Heart left ventricle (tissue), 16 donors: ENCODE results near the gene ZNG1B. TPM values are rescaled to one million over a fixed set of nuclear protein-coding genes. Genes with fewer than 3 reads are reported as not detected.
"Not testable (repeated sequence)": the region's sequence is repeated elsewhere in the genome, so short reads cannot be mapped to it uniquely, and the experiment has no call there.

Source experiments
- ATAC-seq, 4 donors: fragments of 200-7000 bp; cut with Tn5 transposase; one replicate each; pipeline ENCODE4 v1.9.1; 2020 to 2022; ENCODE audit warnings: moderate library complexity in 4 of 4, mild to moderate bottlenecking in 3 of 4, moderate number of reproducible peaks in 1 of 4
- DNase-seq, 5 donors: peaks; one replicate each; pipeline ENCODE4 v3.0.0-alpha.2; 2020
- H3K27ac ChIP-seq, 12 donors: fragments of 200-600 bp; sonication (generic) in 4 of 12; one replicate each; pipeline versions ENCODE4 v1.5.0 to v1.8.0; 2016 to 2022; ENCODE audit warnings: mild to moderate bottlenecking in 2 of 12
- H3K27me3 ChIP-seq, 9 donors: fragments of 200-600 bp; sonication (generic) in 2 of 9; one replicate each; pipeline versions ENCODE4 v1.5.1 to v1.8.0; 2016 to 2022; ENCODE audit warnings: mild to moderate bottlenecking in 3 of 9
- H3K36me3 ChIP-seq, 9 donors: fragments of 200-600 bp; sonication (generic) in 2 of 9; one replicate each; pipeline versions ENCODE4 v1.5.0 to v1.8.0; 2018 to 2022; ENCODE audit warnings: mild to moderate bottlenecking in 2 of 9
- H3K4me1 ChIP-seq, 12 donors: fragments of 200-600 bp; sonication (generic) in 4 of 12; one replicate each; pipeline versions ENCODE4 v1.5.0 to v1.8.0; 2016 to 2022; ENCODE audit warnings: mild to moderate bottlenecking in 3 of 12
- H3K4me3 ChIP-seq, 12 donors: fragments of 200-600 bp; sonication (generic) in 4 of 12; one replicate each; pipeline versions ENCODE4 v1.5.0 to v1.8.0; 2017 to 2022; ENCODE audit warnings: mild to moderate bottlenecking in 9 of 12, moderate library complexity in 4 of 12
- H3K9me3 ChIP-seq, 12 donors: fragments of 200-600 bp; sonication (generic) in 4 of 12; one replicate each; pipeline versions ENCODE4 v1.5.0 to v1.8.0; 2016 to 2022; ENCODE audit warnings: mild to moderate bottlenecking in 1 of 12
- CTCF ChIP-seq, 12 donors: fragments of 200-600 bp; sonication (generic) in 4 of 12; IDR thresholded peaks; one replicate each; pipeline versions ENCODE4 v1.5.0 to v1.8.0; 2018 to 2022; ENCODE audit warnings: antibody characterized with exemption in 12 of 12, mild to moderate bottlenecking in 5 of 12
- WGBS, 4 donors: extraction: QIAGEN DNeasy Blood & Tissue Kit in 2 of 4; methylation state at CpG; one replicate each; pipeline versions ENCODE4 v1.1.5 to v1.1.7; 2013 to 2018; 5-methylcytosine and 5-hydroxymethylcytosine counted together
- intact Hi-C, 10 donors: fragments of 100-400 bp; cut with DNase I; formaldehyde crosslinking; loops; one replicate each; pipeline versions ENCODE4 v1.11.1 to v1.14.2; 2022
- polyA plus RNA-seq, 2 donors: library from polyadenylated mRNA; stranded (reverse); fragments of 200-250 nt; gene quantifications; one replicate each; pipeline ENCODE4 v1.2.3, GENCODE V29; 2013
- total RNA-seq, 9 donors: library from RNA; depleted of rRNA in 2 of 9; stranded (reverse); fragments of >200 nt in 2 of 9; fragmentation: NEBNext Ultra II Directional in 3 of 9; extraction: Animal tissue kit (Norgen Biotek cat#: 25700) in 3 of 9; gene quantifications; one replicate each; pipeline versions ENCODE4 v1.1.0 to v1.2.4, GENCODE V29; 2016 to 2023
- donor health status: ischemic (EF 13 %, LVEDD 7.1; RV severe dilation, severe dysfunction).
- donor health status: healthy with polysubstance abuse.
- donor health status: DM: no; HTN: yes; CAD: no.
- donor health status: DM: no; HTN: no; CAD: no.
- donor health status: ischemic (EF 25% LVEDD 6.9; RV normal size, moderate dysfunction).
- donor health status: ischemic (EF 25% LVEDD 5.7; RV mildly dilated, moderate dysfunction).
- donor health status: healthy.
- donor health status: DM: yes; HTN: yes; CAD: no.
- donor health status: ischemic (EF 35%, LVEDD 5.7; RV mildly dilated, moderate dysfunction).
- donor health status: nonischemic (EF 11% LVEDD 7.7; RV severe dilation, severe dysfunction).
- donor health status: DM: yes; HTN: yes; CAD: no.
- donor health status: PGD.
- donor health status: ischemic (EF 29% LVEDD 5.4; RV normal size, mild dysfunction).
- donor health status: nonischemic (EF 23%, LVEDD 6.1; RV moderate dilation, normal function).

Gene ZNG1B
- total and polyA plus RNA-seq, 11 donors, result 14.1 to 58.8 (median 31.5) TPM

GRCh38 chr2:113527350-113528045, 90.0 kb downstream of the ZNG1B start:
- DNase-seq, H3K36me3 ChIP-seq, H3K4me1 ChIP-seq, intact Hi-C loops, H3K4me3 ChIP-seq, H3K9me3 ChIP-seq, H3K27ac ChIP-seq, H3K27me3 ChIP-seq: not testable (repeated sequence)
- peak; percentile 73 to 93 (median 88) for ATAC-seq
- WGBS, 4 donors, result 6 to 20% (median 8%) methylated on average over 5 to 6 of the region's 12 CpGs
- peak in 2 of 12 donors; percentile 12 to 24 for TF ChIP-seq CTCF (IDR thresholded peaks at IDR 0.05)

GRCh38 chr2:113528126-113528525, 90.6 kb downstream of the ZNG1B start:
- H3K27ac ChIP-seq, H3K4me1 ChIP-seq, DNase-seq, H3K9me3 ChIP-seq, H3K4me3 ChIP-seq, intact Hi-C loops, H3K36me3 ChIP-seq, ATAC-seq, H3K27me3 ChIP-seq: not testable (repeated sequence)
- 43 to 72% (median 53%) methylated on average over 4 to 5 of the region's 5 CpGs for WGBS, 4 donors

GRCh38 chr2:113528904-113529303, 91.4 kb downstream of the ZNG1B start:
- H3K27me3 ChIP-seq, H3K27ac ChIP-seq, H3K4me1 ChIP-seq, H3K4me3 ChIP-seq, DNase-seq, H3K36me3 ChIP-seq, intact Hi-C loops, H3K9me3 ChIP-seq: not testable (repeated sequence)
- 54 to 100% (median 77%) methylated on average over 2 to 3 of the region's 3 CpGs for WGBS, 4 donors
- ATAC-seq, result peak in 1 of 4 donors; percentile 28

GRCh38 chr2:113532991-113533390, 95.5 kb downstream of the ZNG1B start:
- intact Hi-C loops, H3K27me3 ChIP-seq, H3K4me3 ChIP-seq, H3K27ac ChIP-seq, H3K4me1 ChIP-seq, ATAC-seq, H3K9me3 ChIP-seq, H3K36me3 ChIP-seq, DNase-seq: not testable (repeated sequence)
- 57 to 89% (median 71%) methylated on average over 1 of the region's 4 CpGs; no CpG with 5 or more reads in 1 of the 4 donors for WGBS, 4 donors

- H3K9me3 ChIP-seq, H3K27me3 ChIP-seq, H3K36me3 ChIP-seq, H3K4me1 ChIP-seq, intact Hi-C loops, DNase-seq, H3K4me3 ChIP-seq, H3K27ac ChIP-seq: not testable (repeated sequence)
- 48 to 57% (median 55%) methylated on average over 6 of the region's 6 CpGs for WGBS, 4 donors
- ATAC-seq, result peak in 3 of 4 donors; percentile 20 to 62 (median 62)
Observed at GRCh38 chr2:113536573-113536972, 99.1 kb downstream of the ZNG1B start.

GRCh38 chr2:113540834-113541203, 103.3 kb downstream of the ZNG1B start:
- intact Hi-C loops, H3K36me3 ChIP-seq, DNase-seq, H3K4me1 ChIP-seq, H3K9me3 ChIP-seq, H3K27me3 ChIP-seq: not testable (repeated sequence)
- WGBS, 4 donors, result 10 to 30% (median 20%) methylated on average over 3 to 5 of the region's 5 CpGs
- H3K4me3 ChIP-seq, result peak overlapping the region in 2 of 12 donors; percentile 59 to 64
- peak in 3 of 4 donors; percentile 16 to 53 (median 25) for ATAC-seq
- peak overlapping the region in 2 of 12 donors; percentile 75 to 92 for H3K27ac ChIP-seq

GRCh38 chr2:113541204-113541975, 103.9 kb downstream of the ZNG1B start:
- DNase-seq (peak; percentile 37 to 75 (median 41)), ATAC-seq (peak; percentile 56 to 78 (median 76))
- intact Hi-C loops, H3K27me3 ChIP-seq, H3K4me1 ChIP-seq, H3K9me3 ChIP-seq, H3K36me3 ChIP-seq: not testable (repeated sequence)
- Histone ChIP-seq H3K4me3 (peak overlapping the region; percentile 39 to 83 (median 64)), H3K27ac (peak overlapping the region; percentile 36 to 92 (median 77))
- WGBS, 4 donors, result 1% methylated on average over 20 to 71 of the region's 71 CpGs
